GM12873 (cell line): ENCODE data around the gene TCEA3.

Source experiments
- TF ChIP-seq, protein P1 (sequence below): IDR thresholded peaks from 2 replicates; pipeline ENCODE4 v1.5.1; 2012; ENCODE audit warnings: low read depth, mild to moderate bottlenecking, moderate library complexity, low read length, control low read depth; ENCODE audit not compliant: insufficient read depth; ENCODE audit errors: missing control alignments

The TCEA3 gene

GRCh38 chr1:23397908-23398307, 26.6 kb downstream of the TCEA3 start:
- TF ChIP-seq, protein P1, sequence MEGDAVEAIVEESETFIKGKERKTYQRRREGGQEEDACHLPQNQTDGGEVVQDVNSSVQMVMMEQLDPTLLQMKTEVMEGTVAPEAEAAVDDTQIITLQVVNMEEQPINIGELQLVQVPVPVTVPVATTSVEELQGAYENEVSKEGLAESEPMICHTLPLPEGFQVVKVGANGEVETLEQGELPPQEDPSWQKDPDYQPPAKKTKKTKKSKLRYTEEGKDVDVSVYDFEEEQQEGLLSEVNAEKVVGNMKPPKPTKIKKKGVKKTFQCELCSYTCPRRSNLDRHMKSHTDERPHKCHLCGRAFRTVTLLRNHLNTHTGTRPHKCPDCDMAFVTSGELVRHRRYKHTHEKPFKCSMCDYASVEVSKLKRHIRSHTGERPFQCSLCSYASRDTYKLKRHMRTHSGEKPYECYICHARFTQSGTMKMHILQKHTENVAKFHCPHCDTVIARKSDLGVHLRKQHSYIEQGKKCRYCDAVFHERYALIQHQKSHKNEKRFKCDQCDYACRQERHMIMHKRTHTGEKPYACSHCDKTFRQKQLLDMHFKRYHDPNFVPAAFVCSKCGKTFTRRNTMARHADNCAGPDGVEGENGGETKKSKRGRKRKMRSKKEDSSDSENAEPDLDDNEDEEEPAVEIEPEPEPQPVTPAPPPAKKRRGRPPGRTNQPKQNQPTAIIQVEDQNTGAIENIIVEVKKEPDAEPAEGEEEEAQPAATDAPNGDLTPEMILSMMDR, result no peak

- TF ChIP-seq, protein P1, result no peak
Measured at GRCh38 chr1:23396380-23396779, 28.2 kb downstream of the TCEA3 start.

GRCh38 chr1:23395849-23396248, 28.7 kb downstream of the TCEA3 start:
- TF ChIP-seq, protein P1, result no peak

- TF ChIP-seq, protein P1, result no peak
Measured at GRCh38 chr1:23395154-23395724, 29.3 kb downstream of the TCEA3 start.

DNA sequence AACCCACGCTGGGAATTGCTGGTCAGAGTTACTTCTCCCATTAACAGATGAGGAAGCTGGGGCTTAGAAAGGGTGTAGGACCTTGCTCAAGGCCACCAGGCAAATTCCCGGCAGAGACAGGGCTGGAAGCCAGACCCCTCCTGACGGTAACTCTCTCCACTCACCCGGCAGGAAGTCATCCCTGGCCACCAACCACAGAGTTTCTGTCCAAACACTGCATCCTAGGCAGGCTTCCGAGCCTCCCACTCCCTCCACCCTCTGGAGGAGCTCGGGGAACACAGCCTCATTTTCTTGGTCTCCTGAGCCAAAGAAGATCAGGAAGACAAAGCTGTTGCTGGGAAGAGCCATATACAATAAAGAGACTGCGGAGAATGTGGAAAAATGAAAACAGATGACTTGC, 29.9 kb downstream of the TCEA3 start:
- TF ChIP-seq, protein P1, result no peak

- TF ChIP-seq, protein P1, result no peak
Measured at GRCh38 chr1:23394181-23394580, 30.4 kb downstream of the TCEA3 start.

GRCh38 chr1:23393706-23394105, 30.8 kb downstream of the TCEA3 start:
- TF ChIP-seq, protein P1, result no peak
